Osteoblast (primary cell): ENCODE data around the gene ANKRD40CL. TPM values are rescaled to one million over a fixed set of nuclear protein-coding genes. Genes with fewer than 3 reads are reported as not detected.
"Not testable (repeated sequence)": the region's sequence is repeated elsewhere in the genome, so short reads cannot be mapped to it uniquely, and the experiment has no call there.

Experiments
- DNase-seq: peaks from one replicate; pipeline ENCODE4 v3.0.0; 2011; ENCODE audit warnings: low spot score, mixed read lengths; ENCODE audit not compliant: insufficient read length; ENCODE audit errors: missing footprints
- H2AFZ ChIP-seq: 2 replicates; pipeline ENCODE4 v1.6.0; 2011; ENCODE audit warnings: mild to moderate bottlenecking, low read length
- H3K27ac ChIP-seq: 2 replicates; pipeline ENCODE4 v1.5.1; 2011; ENCODE audit warnings: mild to moderate bottlenecking, low read depth, low read length, moderate library complexity
- H3K27me3 ChIP-seq: 2 replicates; pipeline ENCODE4 v1.6.0; 2012; ENCODE audit warnings: mild to moderate bottlenecking, control low read depth, inconsistent platforms, low read length, moderate library complexity; ENCODE audit not compliant: insufficient read depth
- H3K36me3 ChIP-seq: 2 replicates; pipeline ENCODE4 v1.5.1; 2011; ENCODE audit warnings: mild to moderate bottlenecking, low read length, control low read depth, moderate library complexity; ENCODE audit not compliant: insufficient read depth
- H3K4me1 ChIP-seq: 2 replicates; pipeline ENCODE4 v1.5.1; 2011; ENCODE audit warnings: mild to moderate bottlenecking, low read length, control low read depth, moderate library complexity; ENCODE audit not compliant: insufficient read depth
- H3K4me2 ChIP-seq: 2 replicates; pipeline ENCODE4 v1.6.0; 2011; ENCODE audit warnings: mild to moderate bottlenecking, low read length; ENCODE audit not compliant: insufficient read depth
- H3K4me3 ChIP-seq: fragments of 200-600 bp; sonication (generic); 3 replicates; pipeline ENCODE4 v1.5.1; 2012; ENCODE audit warnings: mild to moderate bottlenecking, low read length, inconsistent platforms; ENCODE audit not compliant: insufficient read depth
- H3K79me2 ChIP-seq: 2 replicates; pipeline ENCODE4 v1.6.0; 2012; ENCODE audit warnings: mild to moderate bottlenecking, low read length, control low read depth, inconsistent platforms; ENCODE audit not compliant: insufficient read depth
- H3K9me3 ChIP-seq: 2 replicates; pipeline ENCODE4 v1.5.1; 2011; ENCODE audit warnings: low read depth, low read length, control low read depth
- H4K20me1 ChIP-seq: 2 replicates; pipeline ENCODE4 v1.6.0; 2012; ENCODE audit warnings: mild to moderate bottlenecking, low read length, control low read depth; ENCODE audit not compliant: insufficient read depth
- total RNA-seq: library from RNA; depleted of rRNA; stranded (reverse); fragments of >200 nt; gene quantifications from 2 replicates; pipeline ENCODE4 v1.2.3, GENCODE V29; 2012
- TF ChIP-seq, protein P1 (sequence below): IDR thresholded peaks from 2 replicates; pipeline ENCODE4 v1.5.1; 2011; ENCODE audit warnings: mild to moderate bottlenecking, low read depth, low read length, moderate library complexity; ENCODE audit errors: extremely low read depth

Gene ANKRD40CL
- total RNA-seq, 1 donor: 0.36 TPM

DNA sequence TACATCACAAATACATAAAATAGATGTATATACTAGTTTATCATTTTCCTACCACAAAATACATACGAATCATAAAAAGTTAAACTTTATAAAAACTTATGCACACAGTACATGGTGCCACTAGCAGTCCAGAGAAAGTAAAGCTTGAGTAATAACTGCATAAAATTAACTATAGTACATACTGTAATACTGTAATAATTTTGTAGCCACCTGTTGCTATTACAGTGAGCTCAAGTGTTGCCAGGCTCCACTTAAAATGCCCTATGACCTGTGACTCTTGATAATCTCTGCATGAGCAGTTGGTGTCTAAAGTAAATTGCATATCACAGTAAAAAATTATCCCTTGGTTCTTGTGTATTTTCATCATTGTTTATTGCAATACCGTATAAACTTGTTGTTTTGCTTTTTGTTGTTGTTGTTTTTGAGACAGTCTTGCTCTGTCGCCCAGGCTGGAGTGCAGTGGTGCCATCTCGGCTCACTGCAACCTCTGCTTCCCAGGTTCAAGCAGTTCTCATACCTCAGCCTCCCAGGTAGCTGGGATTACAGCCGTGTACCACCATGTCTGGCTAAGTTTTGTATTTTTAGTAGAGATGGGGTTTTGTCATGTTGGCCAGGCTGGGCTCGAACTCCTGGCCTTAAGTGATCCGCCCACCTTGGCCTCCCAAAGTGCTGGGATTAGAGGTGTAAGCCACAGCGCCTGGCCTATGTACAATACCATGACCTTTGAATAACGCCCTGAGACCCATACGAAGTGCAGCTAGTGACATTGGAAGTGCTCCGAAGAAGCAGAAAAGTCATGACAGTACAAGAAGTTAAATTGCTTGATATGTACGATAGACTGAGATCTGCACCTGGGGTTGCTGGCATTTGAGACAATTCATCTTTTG lies 41.3 kb downstream of the ANKRD40CL start:
- no peak overlapping the region for H3K4me2 ChIP-seq
- DNase-seq: no peak
- peaks cover 78% of the 10 kb centered on the region for H4K20me1 ChIP-seq
- H3K4me1 ChIP-seq: peaks cover 44% of the 10 kb centered on the region
- H3K79me2 ChIP-seq: peaks cover 99% of the 10 kb centered on the region
- H3K9me3 ChIP-seq: no peaks in the 10 kb centered on the region
- no peaks in the 10 kb centered on the region for H3K36me3 ChIP-seq
- no peak overlapping the region for H3K4me3 ChIP-seq
- TF ChIP-seq, protein P1, sequence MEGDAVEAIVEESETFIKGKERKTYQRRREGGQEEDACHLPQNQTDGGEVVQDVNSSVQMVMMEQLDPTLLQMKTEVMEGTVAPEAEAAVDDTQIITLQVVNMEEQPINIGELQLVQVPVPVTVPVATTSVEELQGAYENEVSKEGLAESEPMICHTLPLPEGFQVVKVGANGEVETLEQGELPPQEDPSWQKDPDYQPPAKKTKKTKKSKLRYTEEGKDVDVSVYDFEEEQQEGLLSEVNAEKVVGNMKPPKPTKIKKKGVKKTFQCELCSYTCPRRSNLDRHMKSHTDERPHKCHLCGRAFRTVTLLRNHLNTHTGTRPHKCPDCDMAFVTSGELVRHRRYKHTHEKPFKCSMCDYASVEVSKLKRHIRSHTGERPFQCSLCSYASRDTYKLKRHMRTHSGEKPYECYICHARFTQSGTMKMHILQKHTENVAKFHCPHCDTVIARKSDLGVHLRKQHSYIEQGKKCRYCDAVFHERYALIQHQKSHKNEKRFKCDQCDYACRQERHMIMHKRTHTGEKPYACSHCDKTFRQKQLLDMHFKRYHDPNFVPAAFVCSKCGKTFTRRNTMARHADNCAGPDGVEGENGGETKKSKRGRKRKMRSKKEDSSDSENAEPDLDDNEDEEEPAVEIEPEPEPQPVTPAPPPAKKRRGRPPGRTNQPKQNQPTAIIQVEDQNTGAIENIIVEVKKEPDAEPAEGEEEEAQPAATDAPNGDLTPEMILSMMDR: no peak
- H2AFZ ChIP-seq: no peak overlapping the region
- H3K27me3 ChIP-seq: no peaks in the 10 kb centered on the region
- no peak overlapping the region for H3K27ac ChIP-seq

DNA sequence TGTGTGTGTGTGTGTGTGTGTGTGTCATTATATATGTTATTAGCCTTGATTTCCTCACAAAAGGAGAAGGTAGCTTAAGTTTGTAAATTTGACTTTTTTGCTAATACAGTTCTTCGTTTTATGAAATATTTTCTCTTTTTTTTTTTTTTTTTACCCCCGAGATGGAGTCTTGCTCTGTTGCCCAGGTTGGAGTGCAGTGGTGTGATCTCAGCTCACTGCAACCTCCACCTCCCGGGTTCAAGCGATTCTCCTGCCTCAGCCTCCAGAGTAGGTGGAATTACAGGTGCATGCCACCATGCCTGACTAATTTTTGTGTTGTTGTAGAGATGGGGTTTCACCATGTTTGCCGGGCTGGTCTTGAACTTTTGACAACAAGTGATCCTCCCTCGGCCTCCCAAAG lies 42.7 kb downstream of the ANKRD40CL start:
- not testable (repeated sequence) for H3K27ac ChIP-seq, H3K36me3 ChIP-seq, DNase-seq, H3K27me3 ChIP-seq, H2AFZ ChIP-seq, H3K4me3 ChIP-seq, H3K4me2 ChIP-seq, H3K9me3 ChIP-seq
- peaks cover 87% of the 10 kb centered on the region for H4K20me1 ChIP-seq
- H3K79me2 ChIP-seq: peaks cover 100% of the 10 kb centered on the region
- peaks cover 43% of the 10 kb centered on the region for H3K4me1 ChIP-seq

DNA sequence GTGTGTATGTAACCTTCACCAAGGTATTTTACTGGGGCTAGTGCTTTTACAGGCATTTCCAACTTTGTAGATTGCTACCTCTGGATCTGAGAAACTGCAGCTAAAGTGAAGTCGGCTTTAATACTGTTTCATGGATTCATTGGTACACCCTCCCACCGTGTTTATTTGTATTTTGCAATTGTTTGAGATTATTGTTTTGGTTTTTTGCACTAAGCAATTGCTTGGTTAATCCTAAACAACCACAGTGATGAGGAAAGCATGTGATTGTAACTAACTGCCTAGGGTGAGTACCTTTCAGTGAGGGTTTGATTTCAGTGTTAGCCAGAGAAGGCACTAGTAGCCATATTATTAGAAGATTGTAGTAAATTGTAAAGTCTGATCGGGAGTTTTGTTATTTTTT lies 44.6 kb downstream of the ANKRD40CL start:
- Histone ChIP-seq H2AFZ (no peak overlapping the region), H3K79me2 (peaks cover 84% of the 10 kb centered on the region), H3K9me3 (no peaks in the 10 kb centered on the region), H4K20me1 (peaks cover 74% of the 10 kb centered on the region), H3K27me3 (no peaks in the 10 kb centered on the region), H3K27ac (no peak overlapping the region), H3K4me3 (no peak overlapping the region), H3K36me3 (no peaks in the 10 kb centered on the region), H3K4me1 (peaks cover 46% of the 10 kb centered on the region), H3K4me2 (peak overlapping the region; percentile 44)
- DNase-seq: no peak
- TF ChIP-seq, protein P1: no peak

DNA sequence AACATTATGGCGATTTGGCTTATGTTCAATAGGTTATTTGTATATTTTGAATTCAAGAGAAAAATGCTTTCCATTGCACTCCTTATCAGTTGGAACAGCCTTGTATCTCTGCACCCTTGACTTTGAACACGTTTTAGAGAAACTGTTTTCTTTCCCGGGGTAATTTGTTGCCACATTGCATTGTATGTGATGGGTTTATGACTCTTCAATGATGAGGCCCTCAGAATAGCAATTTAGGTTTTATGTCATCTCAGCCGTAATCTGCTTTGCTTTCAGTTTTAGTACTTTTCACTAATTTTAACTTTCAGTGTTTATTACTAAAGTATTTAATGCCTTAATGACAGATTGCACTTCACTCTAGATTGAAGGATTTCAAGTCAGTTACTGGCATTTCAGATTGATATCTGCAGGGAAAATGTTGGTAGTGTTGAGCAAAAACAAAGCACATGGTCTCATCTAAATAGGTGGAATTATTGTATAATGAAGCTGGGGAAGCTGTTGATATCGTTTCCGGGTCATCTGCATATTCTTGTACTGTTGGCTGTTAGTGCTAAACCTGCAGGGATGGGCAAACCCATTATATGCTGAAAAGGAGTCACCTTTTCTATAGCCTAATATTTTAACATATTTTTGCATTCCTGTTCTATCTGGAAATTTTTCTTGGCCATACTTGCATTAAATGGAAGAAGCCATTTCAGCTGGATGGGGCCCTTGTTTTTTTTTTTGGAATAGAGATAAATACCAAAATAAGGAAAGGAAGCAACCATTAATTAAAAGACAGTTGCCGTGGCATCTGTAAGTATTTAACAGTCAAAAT lies 45.9 kb downstream of the ANKRD40CL start:
- Histone ChIP-seq H3K79me2 (peaks cover 70% of the 10 kb centered on the region), H3K36me3 (no peaks in the 10 kb centered on the region), H3K27me3 (no peaks in the 10 kb centered on the region), H3K4me3 (peak overlapping the region; percentile 80), H3K4me2 (peak overlapping the region; percentile 92), H2AFZ (no peak overlapping the region), H3K9me3 (no peaks in the 10 kb centered on the region), H4K20me1 (peaks cover 64% of the 10 kb centered on the region), H3K4me1 (peaks cover 41% of the 10 kb centered on the region), H3K27ac (peak overlapping the region; percentile 47)
- no peak for DNase-seq
- TF ChIP-seq, protein P1: no peak
